Stimulated activated CD4-positive, alpha-beta T cell treated with anti-CD3 and anti-CD28 coated beads, Interleukin-4, amount 100 ng/mL, for 48 hours (primary cell): ENCODE measurements around the gene ZNF468.
"Not testable (repeated sequence)": the region's sequence is repeated elsewhere in the genome, so short reads cannot be mapped to it uniquely, and the experiment has no call there.

Experiments used
- DNase-seq, 2 donors: peaks; one replicate each; pipeline ENCODE4 v3.0.0-alpha.2; 2020; ENCODE audit warnings: low read depth in 2 of 2

Gene ZNF468

GRCh38 chr19:52857378-52858191 lies at the start of gene ZNF468:
Gene ZNF468, minus strand, starts transcription at chr19:52857619. Its CDS starts 3,347 bp downstream, at chr19:52854272.
- peak; percentile 40 to 54 for DNase-seq

- not testable (repeated sequence) for DNase-seq
Observed at GRCh38 chr19:52904052-52904780, 46.8 kb upstream of the ZNF468 start.

- DNase-seq, result no peak
Observed at GRCh38 chr19:52901842-52902241, 44.4 kb upstream of the ZNF468 start.

- DNase-seq, result not testable (repeated sequence)
Observed at GRCh38 chr19:52898596-52898995, 41.2 kb upstream of the ZNF468 start.

GRCh38 chr19:52898101-52898500 lies 40.7 kb upstream of the ZNF468 start:
- no peak for DNase-seq

GRCh38 chr19:52897138-52897935 lies 39.9 kb upstream of the ZNF468 start, which contains the start of gene ZNF320:
Gene ZNF320, minus strand, starts transcription at chr19:52897635. Its CDS starts 7,380 bp downstream, at chr19:52890255.
- peak; percentile 84 for DNase-seq

GRCh38 chr19:52896431-52897137 lies 39.2 kb upstream of the ZNF468 start:
- no peak for DNase-seq

- no peak for DNase-seq
Observed at GRCh38 chr19:52891336-52891735, 33.9 kb upstream of the ZNF468 start.

GRCh38 chr19:52889931-52890330 lies 32.5 kb upstream of the ZNF468 start:
- DNase-seq, result no peak

- DNase-seq, result no peak
Observed at GRCh38 chr19:52889076-52889475, 31.7 kb upstream of the ZNF468 start.

GRCh38 chr19:52880895-52881389 lies 23.5 kb upstream of the ZNF468 start:
- no peak for DNase-seq

- not testable (repeated sequence) for DNase-seq
Observed at GRCh38 chr19:52872996-52873395, 15.6 kb upstream of the ZNF468 start.

- DNase-seq, result no peak
Observed at GRCh38 chr19:52871466-52871865, 14.0 kb upstream of the ZNF468 start.

- not testable (repeated sequence) for DNase-seq
Observed at GRCh38 chr19:52868031-52868430, 10.6 kb upstream of the ZNF468 start.

GRCh38 chr19:52856540-52857377 lies 660 bp downstream of the ZNF468 start:
- DNase-seq, result not testable (repeated sequence)

- not testable (repeated sequence) for DNase-seq
Observed at GRCh38 chr19:52847352-52847751, 10.1 kb downstream of the ZNF468 start.

- not testable (repeated sequence) for DNase-seq
Observed at GRCh38 chr19:52840825-52841465, 16.5 kb downstream of the ZNF468 start.

GRCh38 chr19:52834289-52834688 lies 23.1 kb downstream of the ZNF468 start:
- DNase-seq, result not testable (repeated sequence)

GRCh38 chr19:52833541-52833940 lies 23.9 kb downstream of the ZNF468 start:
- not testable (repeated sequence) for DNase-seq

- DNase-seq, result not testable (repeated sequence)
Observed at GRCh38 chr19:52829866-52830265, 27.6 kb downstream of the ZNF468 start.
